ENCODE data around the gene ARL2BP. TPM values are rescaled to one million over a fixed set of nuclear protein-coding genes. Genes with fewer than 3 reads are reported as not detected.
A peak's percentile ranks its signal among the peaks of the same experiment; 100 is the strongest.
"Not testable (repeated sequence)": the region's sequence is repeated elsewhere in the genome, so short reads cannot be mapped to it uniquely, and the experiment has no call there.

ARL2BP gene
- 10 to 100 TPM; 54.7 to 64.0 TPM for total RNA-seq

GRCh38 chr16:57244767-57245471, at the start of gene ARL2BP:
Gene ARL2BP, plus strand, starts transcription at chr16:57245259. Its CDS starts 109 bp downstream, at chr16:57245368.
- Histone ChIP-seq H3K9me3 (no peaks in the 10 kb centered on the region), H3K4me3 (peak within 1 kb of the TSS; percentile 88), H3K27ac (peak within 1 kb of the TSS; percentile 93 to 94), H3K27me3 (replicated peaks; ENCODE audit: insufficient read depth) (no peaks in the 10 kb centered on the region), H3K36me3 (peaks cover 13% of the 10 kb centered on the region), H3K4me1 (ENCODE audit: control insufficient read depth in 1 of 2, low read depth in 2 of 2) (peaks cover 9 to 23% of the 10 kb centered on the region in 2 donors)
- TF ChIP-seq CTCF (IDR thresholded peaks at IDR 0.05), result no peak
- peak; percentile 88 for ATAC-seq (ENCODE audit: insufficient number of reproducible peaks, low FRiP score, low read depth)
- peak; percentile 95 for DNase-seq (ENCODE audit: low spot score)

GRCh38 chr16:57196286-57196685, 48.8 kb upstream of the ARL2BP start:
- Histone ChIP-seq H3K4me3 (no peak overlapping the region), H3K36me3 (peaks cover 5% of the 10 kb centered on the region), H3K27me3 (replicated peaks; ENCODE audit: insufficient read depth) (no peaks in the 10 kb centered on the region), H3K9me3 (no peaks in the 10 kb centered on the region), H3K4me1 (ENCODE audit: control insufficient read depth in 1 of 2, low read depth in 2 of 2) (peaks cover 33 to 49% of the 10 kb centered on the region in 2 donors), H3K27ac (peak overlapping the region in 1 of 2 donors; percentile 31)
- DNase-seq (ENCODE audit: low spot score) (no peak), ATAC-seq (ENCODE audit: insufficient number of reproducible peaks, low FRiP score, low read depth) (no peak)
- TF ChIP-seq CTCF (IDR thresholded peaks at IDR 0.05), result no peak

- ATAC-seq (ENCODE audit: insufficient number of reproducible peaks, low FRiP score, low read depth) (no peak), DNase-seq (ENCODE audit: low spot score) (no peak)
- peaks cover 28 to 45% of the 10 kb centered on the region in 2 donors for H3K4me1 ChIP-seq (ENCODE audit: control insufficient read depth in 1 of 2, low read depth in 2 of 2)
- H3K4me3 ChIP-seq, result no peak overlapping the region
- H3K9me3 ChIP-seq, result no peaks in the 10 kb centered on the region
- peaks cover 5% of the 10 kb centered on the region for H3K36me3 ChIP-seq
- no peaks in the 10 kb centered on the region for H3K27me3 ChIP-seq (replicated peaks; ENCODE audit: insufficient read depth)
- peak overlapping the region in 1 of 2 donors; percentile 31 for H3K27ac ChIP-seq
- TF ChIP-seq CTCF (IDR thresholded peaks at IDR 0.05), result no peak
Measured at GRCh38 chr16:57196753-57197152, 48.3 kb upstream of the ARL2BP start.

GRCh38 chr16:57200321-57200720, 44.7 kb upstream of the ARL2BP start:
- not testable (repeated sequence) for ATAC-seq (ENCODE audit: insufficient number of reproducible peaks, low FRiP score, low read depth); H3K27ac ChIP-seq; H3K27me3 ChIP-seq (replicated peaks; ENCODE audit: insufficient read depth); H3K9me3 ChIP-seq; H3K4me3 ChIP-seq; H3K36me3 ChIP-seq; DNase-seq (ENCODE audit: low spot score)
- H3K4me1 ChIP-seq (ENCODE audit: control insufficient read depth in 1 of 2, low read depth in 2 of 2), result peaks cover 12% of the 10 kb centered on the region in 2 donors

GRCh38 chr16:57200926-57201325, 44.1 kb upstream of the ARL2BP start:
- H3K36me3 ChIP-seq; H3K4me3 ChIP-seq; H3K27me3 ChIP-seq (replicated peaks; ENCODE audit: insufficient read depth); DNase-seq (ENCODE audit: low spot score); ATAC-seq (ENCODE audit: insufficient number of reproducible peaks, low FRiP score, low read depth); H3K27ac ChIP-seq; H3K9me3 ChIP-seq: not testable (repeated sequence)
- H3K4me1 ChIP-seq (ENCODE audit: control insufficient read depth in 1 of 2, low read depth in 2 of 2), result peaks cover 12% of the 10 kb centered on the region in 2 donors

GRCh38 chr16:57202095-57202886, 42.8 kb upstream of the ARL2BP start:
- no peak overlapping the region for H3K27ac ChIP-seq
- no peaks in the 10 kb centered on the region for H3K27me3 ChIP-seq (replicated peaks; ENCODE audit: insufficient read depth)
- DNase-seq (ENCODE audit: low spot score), result no peak
- H3K9me3 ChIP-seq, result no peaks in the 10 kb centered on the region
- no peak for ATAC-seq (ENCODE audit: insufficient number of reproducible peaks, low FRiP score, low read depth)
- peaks cover 8% of the 10 kb centered on the region for H3K36me3 ChIP-seq
- H3K4me3 ChIP-seq, result no peak overlapping the region
- TF ChIP-seq CTCF (IDR thresholded peaks at IDR 0.05), result no peak
- no peaks in the 10 kb centered on the region for H3K4me1 ChIP-seq (ENCODE audit: control insufficient read depth in 1 of 2, low read depth in 2 of 2)
